ENCODE data around the gene DYNC1I2.

DNA sequence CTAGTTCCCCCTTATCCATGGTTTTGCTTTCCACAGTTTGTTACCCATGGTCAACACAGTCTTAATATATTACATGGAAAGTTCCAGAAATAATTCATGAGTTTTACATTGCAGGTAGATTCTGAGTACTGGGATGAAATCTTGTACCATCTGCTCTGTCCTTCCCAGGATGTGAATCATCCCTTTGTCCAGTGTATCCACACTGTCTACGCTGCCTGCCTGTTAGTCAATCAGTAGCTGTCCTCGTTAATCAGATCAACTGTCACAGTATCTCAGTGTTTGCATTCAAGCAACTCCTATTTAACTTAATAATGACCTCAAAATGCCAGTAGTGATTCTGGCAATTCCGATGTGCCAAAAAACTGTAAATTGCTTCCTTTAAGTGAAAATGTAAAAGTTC, 76.3 kb downstream of the DYNC1I2 start:
- TF ChIP-seq, protein P1, sequence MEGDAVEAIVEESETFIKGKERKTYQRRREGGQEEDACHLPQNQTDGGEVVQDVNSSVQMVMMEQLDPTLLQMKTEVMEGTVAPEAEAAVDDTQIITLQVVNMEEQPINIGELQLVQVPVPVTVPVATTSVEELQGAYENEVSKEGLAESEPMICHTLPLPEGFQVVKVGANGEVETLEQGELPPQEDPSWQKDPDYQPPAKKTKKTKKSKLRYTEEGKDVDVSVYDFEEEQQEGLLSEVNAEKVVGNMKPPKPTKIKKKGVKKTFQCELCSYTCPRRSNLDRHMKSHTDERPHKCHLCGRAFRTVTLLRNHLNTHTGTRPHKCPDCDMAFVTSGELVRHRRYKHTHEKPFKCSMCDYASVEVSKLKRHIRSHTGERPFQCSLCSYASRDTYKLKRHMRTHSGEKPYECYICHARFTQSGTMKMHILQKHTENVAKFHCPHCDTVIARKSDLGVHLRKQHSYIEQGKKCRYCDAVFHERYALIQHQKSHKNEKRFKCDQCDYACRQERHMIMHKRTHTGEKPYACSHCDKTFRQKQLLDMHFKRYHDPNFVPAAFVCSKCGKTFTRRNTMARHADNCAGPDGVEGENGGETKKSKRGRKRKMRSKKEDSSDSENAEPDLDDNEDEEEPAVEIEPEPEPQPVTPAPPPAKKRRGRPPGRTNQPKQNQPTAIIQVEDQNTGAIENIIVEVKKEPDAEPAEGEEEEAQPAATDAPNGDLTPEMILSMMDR (conservative IDR thresholded peaks at IDR 0.05 in 1 of 2, IDR thresholded peaks at IDR 0.05 in 1 of 2; ENCODE audit: low read depth in 1 of 2, low read length in 2 of 2) = no peak
- no peak for TF ChIP-seq EZH2 (IDR thresholded peaks at IDR 0.05; ENCODE audit: low read length, missing control alignments)
